ENCODE results near the gene NUMA1. TPM values are rescaled to one million over a fixed set of nuclear protein-coding genes. Genes with fewer than 3 reads are reported as not detected.

NUMA1 gene
- 117 and 205 TPM in 2 replicates for total RNA-seq

GRCh38 chr11:72080326-72081183 lies at the start of gene NUMA1, which contains the start of gene LRRC51:
TSS of gene NUMA1 (minus strand) at chr11:72080542. CDS start at chr11:72035943, 44,599 bp downstream.
TSS of gene LRRC51 (plus strand) at chr11:72080850. CDS start at chr11:72089084, 8,234 bp downstream.

GRCh38 chr11:72112143-72112977 lies 32.0 kb upstream of the NUMA1 start, which contains the start of gene ANAPC15:
TSS of gene ANAPC15 (minus strand) at chr11:72112695. CDS start at chr11:72111276, 1,419 bp downstream.

GRCh38 chr11:72105888-72106287 lies 25.5 kb upstream of the NUMA1 start, which contains the start of gene TOMT:
TSS of gene TOMT (plus strand) at chr11:72105924. CDS start at chr11:72105952, 28 bp downstream.

GRCh38 chr11:72102946-72103753 lies 22.8 kb upstream of the NUMA1 start, which contains the start of gene LAMTOR1:
TSS of gene LAMTOR1 (minus strand) at chr11:72103297. CDS start at chr11:72103224, 73 bp downstream.

GRCh38 chr11:71998649-71999310 lies 81.6 kb downstream of the NUMA1 start, which contains the start of gene IL18BP:
TSS of gene IL18BP (plus strand) at chr11:71998909. CDS start at chr11:71999985, 1,076 bp downstream.

Other genes with a start within 250 kb of the NUMA1 start
- gene DEFB108B, start 247.3 kb downstream of the NUMA1 start, total RNA-seq, result not detected in 2 replicates
- not detected in 2 replicates for gene DEFB131B, start 202.1 kb downstream of the NUMA1 start, total RNA-seq
- 4.4 and 4.7 TPM in 2 replicates for gene XNDC1N, start 151.9 kb downstream of the NUMA1 start, total RNA-seq
- 38.8 and 40.7 TPM in 2 replicates for gene RNF121, start 151.5 kb downstream of the NUMA1 start, total RNA-seq
- gene IL18BP, start 81.6 kb downstream of the NUMA1 start, total RNA-seq, result 1.5 and 2.8 TPM in 2 replicates
- gene LRRC51, start 308 bp upstream of the NUMA1 start, total RNA-seq, result 3.4 and 4.1 TPM in 2 replicates
- 141 and 146 TPM in 2 replicates for gene LAMTOR1, start 22.8 kb upstream of the NUMA1 start, total RNA-seq
- not detected in 2 replicates for gene TOMT, start 25.4 kb upstream of the NUMA1 start, total RNA-seq
- 25.9 and 45.3 TPM in 2 replicates for gene ANAPC15, start 32.2 kb upstream of the NUMA1 start, total RNA-seq
- not detected in 2 replicates for gene FOLR3, start 55.2 kb upstream of the NUMA1 start, total RNA-seq
- gene FOLR1, start 111.6 kb upstream of the NUMA1 start, total RNA-seq, result 0.49 and 17.1 TPM in 2 replicates
- gene FOLR2, start 136.3 kb upstream of the NUMA1 start, total RNA-seq, result not detected in 2 replicates
- gene INPPL1, start 144.2 kb upstream of the NUMA1 start, total RNA-seq, result 91.7 and 129 TPM in 2 replicates
- gene PHOX2A, start 163.6 kb upstream of the NUMA1 start, total RNA-seq, result 0.13 TPM in 1 of 2 replicates, not detected in the other

All from mesangial cell (primary cell).